Measurements from ENCODE around the gene MIP. TPM values are rescaled to one million over a fixed set of nuclear protein-coding genes. Genes with fewer than 3 reads are reported as not detected.

Gene MIP
- total and polyA plus RNA-seq, 2 of the 13 experiments (the other 11 are each of a cell fraction or from before 2014, with no cell fraction given): not detected

DNA sequence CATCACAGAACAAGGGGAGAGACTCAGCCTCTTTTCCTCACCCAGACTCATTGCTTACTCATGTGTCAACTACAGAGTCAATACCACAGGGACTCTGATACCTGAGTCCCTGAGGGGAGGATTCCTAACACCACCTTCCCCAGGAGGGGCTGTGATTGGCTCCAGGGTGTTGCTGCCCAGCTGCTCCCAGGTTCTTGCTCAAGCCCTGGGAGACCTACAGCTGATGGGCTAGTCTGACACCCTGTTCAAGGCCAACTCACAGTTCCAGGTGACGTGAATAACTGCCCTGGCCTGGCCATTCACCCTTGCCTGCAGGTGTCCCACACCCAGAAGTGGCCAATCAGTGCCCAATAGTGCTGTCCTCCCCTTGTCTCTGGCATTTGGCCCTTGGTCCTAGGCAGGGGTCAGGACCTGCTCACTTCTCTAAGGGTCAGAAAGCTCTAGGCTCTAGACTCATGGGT, 22.5 kb upstream of the MIP start (continued):
- no peak for TF ChIP-seq U2AF2 (IDR thresholded peaks at IDR 0.05; ENCODE audit: low read depth, low read length)
- no peak for TF ChIP-seq PAWR (CRISPR knock-in tag; IDR thresholded peaks at IDR 0.05; ENCODE audit: borderline replicate concordance)
- no peak for TF ChIP-seq ELF1 (CRISPR knock-in tag; IDR thresholded peaks at IDR 0.05)
- TF ChIP-seq, protein P1, sequence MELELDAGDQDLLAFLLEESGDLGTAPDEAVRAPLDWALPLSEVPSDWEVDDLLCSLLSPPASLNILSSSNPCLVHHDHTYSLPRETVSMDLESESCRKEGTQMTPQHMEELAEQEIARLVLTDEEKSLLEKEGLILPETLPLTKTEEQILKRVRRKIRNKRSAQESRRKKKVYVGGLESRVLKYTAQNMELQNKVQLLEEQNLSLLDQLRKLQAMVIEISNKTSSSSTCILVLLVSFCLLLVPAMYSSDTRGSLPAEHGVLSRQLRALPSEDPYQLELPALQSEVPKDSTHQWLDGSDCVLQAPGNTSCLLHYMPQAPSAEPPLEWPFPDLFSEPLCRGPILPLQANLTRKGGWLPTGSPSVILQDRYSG (CRISPR knock-in tag; IDR thresholded peaks at IDR 0.05): no peak
- TF ChIP-seq, protein P2, sequence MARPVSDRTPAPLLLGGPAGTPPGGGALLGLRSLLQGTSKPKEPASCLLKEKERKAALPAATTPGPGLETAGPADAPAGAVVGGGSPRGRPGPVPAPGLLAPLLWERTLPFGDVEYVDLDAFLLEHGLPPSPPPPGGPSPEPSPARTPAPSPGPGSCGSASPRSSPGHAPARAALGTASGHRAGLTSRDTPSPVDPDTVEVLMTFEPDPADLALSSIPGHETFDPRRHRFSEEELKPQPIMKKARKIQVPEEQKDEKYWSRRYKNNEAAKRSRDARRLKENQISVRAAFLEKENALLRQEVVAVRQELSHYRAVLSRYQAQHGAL (CRISPR knock-in tag; IDR thresholded peaks at IDR 0.05; ENCODE audit: not compliant biosample characterization): no peak
- TF ChIP-seq TBL1XR1 (IDR thresholded peaks at IDR 0.05; ENCODE audit: borderline replicate concordance, low read length, partially characterized antibody): no peak
- no peak for TF ChIP-seq SMARCE1 (IDR thresholded peaks at IDR 0.05; ENCODE audit: borderline replicate concordance)
- TF ChIP-seq CHD2 (IDR thresholded peaks at IDR 0.05; ENCODE audit: low read depth, low read length): no peak
- no peak for TF ChIP-seq HOXA7 (CRISPR knock-in tag; IDR thresholded peaks at IDR 0.05)
- no peak for TF ChIP-seq ADNP (CRISPR knock-in tag; IDR thresholded peaks at IDR 0.05)
- TF ChIP-seq STAT5B (CRISPR knock-in tag; IDR thresholded peaks at IDR 0.05): no peak
- TF ChIP-seq ZNF607 (CRISPR knock-in tag; IDR thresholded peaks at IDR 0.05; ENCODE audit: borderline replicate concordance): no peak
- TF ChIP-seq NR2F1 (CRISPR knock-in tag; IDR thresholded peaks at IDR 0.05): no peak
- TF ChIP-seq, protein P3, sequence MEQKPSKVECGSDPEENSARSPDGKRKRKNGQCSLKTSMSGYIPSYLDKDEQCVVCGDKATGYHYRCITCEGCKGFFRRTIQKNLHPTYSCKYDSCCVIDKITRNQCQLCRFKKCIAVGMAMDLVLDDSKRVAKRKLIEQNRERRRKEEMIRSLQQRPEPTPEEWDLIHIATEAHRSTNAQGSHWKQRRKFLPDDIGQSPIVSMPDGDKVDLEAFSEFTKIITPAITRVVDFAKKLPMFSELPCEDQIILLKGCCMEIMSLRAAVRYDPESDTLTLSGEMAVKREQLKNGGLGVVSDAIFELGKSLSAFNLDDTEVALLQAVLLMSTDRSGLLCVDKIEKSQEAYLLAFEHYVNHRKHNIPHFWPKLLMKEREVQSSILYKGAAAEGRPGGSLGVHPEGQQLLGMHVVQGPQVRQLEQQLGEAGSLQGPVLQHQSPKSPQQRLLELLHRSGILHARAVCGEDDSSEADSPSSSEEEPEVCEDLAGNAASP (CRISPR knock-in tag; IDR thresholded peaks at IDR 0.05; ENCODE audit: borderline replicate concordance): no peak
- no peak for TF ChIP-seq ZNF496 (CRISPR knock-in tag; IDR thresholded peaks at IDR 0.05; ENCODE audit: insufficient replicate concordance)
- TF ChIP-seq JUND (CRISPR knock-in tag; IDR thresholded peaks at IDR 0.05): no peak
- TF ChIP-seq, protein P4, sequence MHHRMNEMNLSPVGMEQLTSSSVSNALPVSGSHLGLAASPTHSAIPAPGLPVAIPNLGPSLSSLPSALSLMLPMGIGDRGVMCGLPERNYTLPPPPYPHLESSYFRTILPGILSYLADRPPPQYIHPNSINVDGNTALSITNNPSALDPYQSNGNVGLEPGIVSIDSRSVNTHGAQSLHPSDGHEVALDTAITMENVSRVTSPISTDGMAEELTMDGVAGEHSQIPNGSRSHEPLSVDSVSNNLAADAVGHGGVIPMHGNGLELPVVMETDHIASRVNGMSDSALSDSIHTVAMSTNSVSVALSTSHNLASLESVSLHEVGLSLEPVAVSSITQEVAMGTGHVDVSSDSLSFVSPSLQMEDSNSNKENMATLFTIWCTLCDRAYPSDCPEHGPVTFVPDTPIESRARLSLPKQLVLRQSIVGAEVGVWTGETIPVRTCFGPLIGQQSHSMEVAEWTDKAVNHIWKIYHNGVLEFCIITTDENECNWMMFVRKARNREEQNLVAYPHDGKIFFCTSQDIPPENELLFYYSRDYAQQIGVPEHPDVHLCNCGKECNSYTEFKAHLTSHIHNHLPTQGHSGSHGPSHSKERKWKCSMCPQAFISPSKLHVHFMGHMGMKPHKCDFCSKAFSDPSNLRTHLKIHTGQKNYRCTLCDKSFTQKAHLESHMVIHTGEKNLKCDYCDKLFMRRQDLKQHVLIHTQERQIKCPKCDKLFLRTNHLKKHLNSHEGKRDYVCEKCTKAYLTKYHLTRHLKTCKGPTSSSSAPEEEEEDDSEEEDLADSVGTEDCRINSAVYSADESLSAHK (CRISPR knock-in tag; IDR thresholded peaks at IDR 0.05; ENCODE audit: borderline replicate concordance): no peak
- TF ChIP-seq CCDC6 (CRISPR knock-in tag; IDR thresholded peaks at IDR 0.05): no peak
- TF ChIP-seq EP300 (IDR thresholded peaks at IDR 0.05; ENCODE audit: low read depth in 2 of 2, low read length in 2 of 2): peak in 1 of 2 experiments; percentile 38; a peak in 1 of 4 replicates
- no peak for TF ChIP-seq EP300 (CRISPR knock-in tag; IDR thresholded peaks at IDR 0.05; ENCODE audit: borderline replicate concordance)
- no peak for TF ChIP-seq ZNF879 (CRISPR knock-in tag; IDR thresholded peaks at IDR 0.05)
- no peak for TF ChIP-seq SOX6 (IDR thresholded peaks at IDR 0.05)
- TF ChIP-seq SOX6 (CRISPR knock-in tag; IDR thresholded peaks at IDR 0.05): no peak
- no peak for TF ChIP-seq POLR2A (IDR thresholded peaks at IDR 0.05; ENCODE audit: insufficient read depth in 1 of 2, low read depth in 2 of 2, low read length in 2 of 2)

All from HepG2 (cell line).